CD4-positive, alpha-beta T cell treated with Interferon alpha-2 for 1 hour (primary cell): ENCODE measurements around the gene KIF6.
A peak's percentile ranks its signal among the peaks of the same experiment; 100 is the strongest.

Source experiments
- DNase-seq, 2 donors: peaks; one replicate each; pipeline ENCODE4 v3.0.0-alpha.2; 2020 to 2022

KIF6 gene

DNA sequence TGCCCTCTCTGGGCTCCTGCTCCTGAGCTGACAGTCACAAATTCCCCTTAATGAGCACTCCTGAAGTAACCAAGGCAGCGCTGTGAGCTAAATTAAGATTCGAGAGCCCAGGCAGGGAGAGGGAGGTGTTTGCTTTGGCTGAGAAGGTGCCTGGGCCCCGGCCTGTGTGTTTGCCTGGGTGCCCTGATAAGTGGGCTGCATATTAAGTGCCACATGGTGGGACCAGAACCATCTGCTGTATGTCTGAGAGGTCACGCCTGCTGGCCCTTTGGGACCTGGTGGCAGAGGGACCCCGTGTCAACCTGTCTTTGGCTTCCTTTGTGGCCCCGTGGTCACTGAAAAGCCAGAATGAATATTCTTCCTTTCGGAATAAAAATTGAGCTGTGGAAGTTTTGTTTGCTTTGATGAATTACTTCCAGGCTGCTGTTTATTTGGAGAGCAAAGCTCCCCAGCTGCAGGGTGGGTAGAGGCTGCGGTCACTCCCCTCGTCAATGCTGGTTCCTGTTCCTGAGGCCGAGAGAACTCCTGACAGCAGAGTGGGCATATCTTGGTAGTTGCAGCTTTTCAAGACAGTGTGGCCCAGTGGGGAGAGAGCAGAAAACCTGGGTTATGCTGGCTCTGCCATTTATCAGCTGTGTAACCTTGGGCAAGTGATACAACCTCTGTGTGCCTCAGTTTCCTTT lies 385.2 kb downstream of the KIF6 start:
- no peak for DNase-seq

DNA sequence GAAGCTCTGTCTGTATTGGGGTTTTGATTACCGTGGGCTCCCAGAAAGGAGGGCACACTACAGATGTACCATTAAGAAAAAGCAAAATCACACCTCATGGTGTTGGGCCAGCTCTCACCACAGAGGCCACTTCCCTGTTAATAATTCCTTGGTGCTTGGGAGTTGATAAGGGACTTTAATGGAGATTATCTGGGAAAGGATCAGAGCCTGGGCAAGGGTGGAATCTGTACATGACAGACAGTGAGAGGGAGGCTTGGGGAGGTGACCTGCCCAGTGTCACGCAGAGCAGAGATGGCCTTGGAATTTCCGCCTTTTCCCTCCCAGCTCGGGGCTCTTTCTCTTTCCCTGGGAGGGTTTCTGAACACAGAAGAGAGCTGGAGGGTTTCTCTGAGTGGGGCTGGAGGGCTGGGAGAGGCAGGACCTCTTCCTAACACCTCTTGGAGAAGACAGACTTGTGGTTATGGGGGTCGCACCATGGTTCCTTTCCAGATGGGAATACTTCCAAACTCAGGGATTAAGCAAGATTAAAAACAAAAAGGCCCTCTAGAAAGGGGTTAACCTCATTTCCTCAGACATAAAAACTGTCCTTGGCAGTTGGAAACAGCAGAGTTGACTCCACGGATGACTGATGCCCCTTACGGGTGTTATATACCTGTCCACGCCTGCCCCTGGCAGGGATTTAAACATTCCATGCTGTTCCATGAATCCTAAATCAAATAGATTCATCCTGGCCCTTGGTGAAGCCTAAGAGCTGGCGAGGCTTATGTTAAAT lies 385.9 kb downstream of the KIF6 start:
- no peak for DNase-seq

DNA sequence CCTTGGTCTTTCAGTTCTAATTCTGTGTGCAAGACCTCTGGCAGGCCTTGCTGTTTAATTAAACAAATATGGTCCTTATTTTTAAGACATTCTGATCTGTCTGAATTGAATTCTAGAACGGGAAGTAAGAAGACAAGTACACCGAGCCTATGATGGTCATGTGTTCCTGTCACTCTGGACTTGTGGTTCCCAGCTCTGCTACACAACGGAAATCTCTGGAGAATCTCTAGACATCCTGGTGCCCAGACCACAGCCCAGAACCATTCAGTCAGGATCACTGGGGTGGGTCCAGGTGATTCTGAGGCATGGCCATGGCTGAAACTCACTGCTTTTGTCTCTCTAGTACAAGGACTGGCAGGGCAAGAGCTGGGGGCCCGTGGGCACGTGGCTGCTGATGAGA lies 386.8 kb downstream of the KIF6 start:
- DNase-seq, result no peak

DNA sequence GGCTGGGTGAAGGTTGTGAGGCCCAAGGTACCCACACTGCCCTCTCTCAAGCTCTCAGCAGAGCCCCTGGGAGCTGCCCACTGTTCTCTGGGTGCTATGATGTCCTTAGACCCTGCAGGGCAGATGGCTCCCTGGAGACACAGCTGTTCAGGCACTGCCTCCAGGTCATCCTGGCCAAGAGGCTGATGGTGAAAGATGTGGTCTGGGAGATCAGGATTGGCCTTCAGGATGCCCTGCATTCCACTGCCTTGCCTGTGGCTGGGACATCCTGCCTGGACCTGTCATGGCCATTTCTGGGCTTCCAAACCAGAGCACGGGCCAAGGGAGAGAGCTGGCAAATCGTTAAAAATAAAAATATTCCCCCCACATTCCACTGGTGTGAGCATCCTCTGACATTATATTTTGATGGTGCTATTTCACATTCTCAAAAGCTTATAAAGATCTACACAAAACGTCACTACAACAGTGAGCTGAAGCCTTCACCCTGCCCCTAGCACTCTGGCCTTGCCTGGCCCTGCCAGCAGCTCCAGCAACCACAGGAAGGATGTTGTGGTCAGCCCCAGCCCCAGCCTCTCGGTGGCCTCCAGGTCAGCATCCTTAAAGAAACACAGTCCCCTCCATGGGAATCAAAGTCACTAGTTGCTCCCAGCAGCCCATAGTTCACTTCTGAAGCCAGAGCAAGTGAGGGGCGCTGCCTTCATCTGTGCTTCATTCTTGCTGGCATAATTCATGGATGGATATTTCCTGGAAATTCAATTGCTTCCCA lies 389.2 kb downstream of the KIF6 start:
- DNase-seq, result peak; percentile 8 to 13

DNA sequence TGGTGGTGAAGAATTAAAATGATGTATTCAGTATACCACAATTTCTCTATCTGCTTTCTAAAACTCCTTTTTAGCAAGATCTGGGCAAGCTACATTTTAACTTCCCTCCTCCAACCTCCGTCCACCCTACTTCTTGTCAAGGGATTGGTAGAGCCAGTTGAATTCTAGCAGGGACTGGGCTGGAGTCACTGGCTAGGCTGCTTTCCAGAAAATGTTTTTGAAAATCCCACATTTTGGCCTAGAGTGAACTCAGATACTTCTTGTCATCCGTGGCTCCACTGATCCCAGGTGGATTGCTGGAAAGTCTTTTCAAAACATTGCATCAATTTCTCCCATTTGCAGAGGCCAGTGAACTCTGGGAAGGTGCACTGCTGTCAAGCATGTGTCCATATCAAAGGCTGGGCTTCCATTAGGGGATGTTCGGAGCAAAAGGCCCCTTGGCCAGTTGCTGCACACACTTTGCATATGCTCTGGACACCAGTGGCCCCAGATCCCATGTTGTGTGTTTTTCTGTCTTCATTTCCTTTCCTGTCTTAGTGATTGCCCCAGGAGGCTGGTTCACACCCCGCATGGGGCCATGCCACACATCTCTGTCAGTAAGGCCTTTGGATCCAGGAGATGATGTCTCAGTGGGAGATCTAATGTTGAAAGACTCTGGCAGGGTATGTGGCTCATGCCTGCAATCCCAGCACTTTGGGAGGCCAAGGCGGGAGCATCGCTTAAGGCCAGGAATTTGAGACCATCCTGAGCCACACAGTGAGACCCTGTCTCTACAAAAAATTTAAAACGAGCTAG lies 391.4 kb downstream of the KIF6 start:
- DNase-seq, result no peak

DNA sequence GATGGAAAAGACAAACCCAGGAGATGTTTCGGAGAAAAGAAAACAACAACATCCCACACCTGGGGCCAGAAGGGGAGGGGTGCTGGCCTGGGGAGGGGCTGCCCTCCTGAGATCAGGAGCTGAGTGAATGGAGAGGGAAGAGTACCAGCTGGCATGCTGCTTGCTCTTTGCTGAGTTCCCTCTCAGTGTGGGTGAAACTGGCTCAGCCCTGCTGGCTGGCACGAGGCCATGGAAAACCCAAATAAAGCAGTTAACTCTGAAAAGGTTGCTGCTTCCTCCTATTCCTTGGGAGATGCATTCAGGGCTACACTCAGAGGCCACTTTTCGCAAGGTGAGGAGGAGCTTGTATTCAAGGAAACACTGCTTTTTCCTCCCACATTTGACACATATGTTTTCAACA lies 394.7 kb downstream of the KIF6 start:
- DNase-seq, result no peak

DNA sequence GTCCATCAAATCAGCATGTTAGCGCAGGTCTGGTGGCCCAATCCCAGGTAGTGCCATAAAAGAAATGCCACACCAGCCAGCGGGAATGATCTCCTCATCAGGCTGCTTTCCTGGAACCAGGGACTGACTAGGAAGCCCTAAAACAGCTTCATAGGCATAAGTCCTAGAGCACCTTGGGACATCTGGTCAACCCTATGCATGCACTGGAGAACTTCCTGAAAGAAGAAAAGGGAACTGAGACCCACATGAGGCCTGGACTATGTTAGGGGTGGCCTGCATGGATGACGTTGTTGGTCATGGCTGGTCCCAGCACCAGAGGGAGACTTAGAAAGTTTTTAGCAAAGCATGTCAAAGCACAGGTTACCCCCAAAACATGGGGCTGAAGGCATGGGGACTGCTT lies 395.2 kb downstream of the KIF6 start:
- peak; percentile 10 to 41 for DNase-seq

DNA sequence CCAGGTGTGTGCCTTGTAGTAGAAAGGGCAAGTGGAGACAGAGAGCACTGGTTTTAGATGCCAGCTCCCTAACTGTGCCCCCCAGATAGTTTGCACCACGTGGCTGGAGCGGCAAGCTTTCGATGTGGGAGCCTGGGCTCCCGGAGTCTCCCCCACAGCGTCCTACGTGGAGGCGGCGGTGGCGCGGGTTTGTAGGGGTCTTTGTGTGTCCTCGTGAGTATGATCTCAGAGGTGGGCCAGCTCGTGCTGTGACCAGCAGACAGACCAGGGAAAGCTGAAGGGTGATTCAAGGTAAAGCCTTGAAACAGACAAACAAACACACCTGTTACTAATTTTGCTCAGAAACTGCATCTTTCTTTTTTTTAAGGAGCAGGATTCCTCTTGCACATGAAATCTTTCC lies 397.1 kb downstream of the KIF6 start:
- no peak for DNase-seq

DNA sequence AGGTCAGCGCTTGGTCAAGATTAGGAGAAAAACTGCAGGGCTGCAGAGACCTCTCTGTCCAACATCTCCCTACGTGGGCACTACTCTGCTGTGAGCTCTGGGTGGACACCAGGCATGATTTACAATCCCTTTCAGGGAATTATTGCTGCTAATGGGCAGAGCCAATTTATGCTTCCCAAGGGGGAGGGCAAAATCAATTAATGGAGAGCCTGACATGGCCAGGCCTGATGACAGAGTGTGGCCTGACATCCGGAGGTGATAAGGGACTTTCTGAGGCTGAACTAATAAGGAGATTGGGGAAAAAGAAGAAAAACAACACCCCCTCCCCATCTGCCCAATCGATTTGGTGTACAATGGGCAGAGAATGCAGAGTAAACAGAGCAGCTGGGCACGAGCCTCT lies 397.7 kb downstream of the KIF6 start:
- DNase-seq, result no peak

DNA sequence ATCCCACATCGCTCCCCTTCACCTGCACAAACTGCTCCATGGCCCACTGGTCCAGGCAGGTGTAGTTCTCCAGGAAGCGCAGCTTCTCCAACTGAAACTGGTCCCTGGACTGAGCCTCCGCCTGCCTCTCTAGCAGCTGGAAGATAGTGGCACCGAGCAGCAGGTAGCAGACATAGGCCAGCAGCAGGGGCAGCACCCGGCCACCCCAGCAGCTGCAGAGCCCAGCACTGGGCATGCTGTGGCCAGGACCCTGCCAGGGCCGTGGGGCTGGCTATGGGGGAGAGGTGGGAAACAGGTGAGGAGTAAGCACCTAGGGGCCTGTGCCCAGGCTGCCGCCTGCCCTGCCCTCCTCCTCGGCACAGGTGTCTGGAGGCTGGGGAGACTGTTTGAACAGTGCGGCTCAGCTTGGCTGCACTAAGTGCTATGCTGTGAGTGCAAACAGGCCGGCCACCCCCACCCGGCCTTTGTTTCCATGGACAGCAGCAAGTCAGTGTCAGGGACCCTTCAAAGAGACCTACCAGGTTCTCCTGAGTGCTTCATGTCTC lies 402.8 kb downstream of the KIF6 start, which contains the start of gene KCNK16:
TSS of gene KCNK16 (minus strand) at position 397 of the 545 bp plus-strand sequence. CDS start at position 235, 162 bp downstream.
- no peak for DNase-seq

DNA sequence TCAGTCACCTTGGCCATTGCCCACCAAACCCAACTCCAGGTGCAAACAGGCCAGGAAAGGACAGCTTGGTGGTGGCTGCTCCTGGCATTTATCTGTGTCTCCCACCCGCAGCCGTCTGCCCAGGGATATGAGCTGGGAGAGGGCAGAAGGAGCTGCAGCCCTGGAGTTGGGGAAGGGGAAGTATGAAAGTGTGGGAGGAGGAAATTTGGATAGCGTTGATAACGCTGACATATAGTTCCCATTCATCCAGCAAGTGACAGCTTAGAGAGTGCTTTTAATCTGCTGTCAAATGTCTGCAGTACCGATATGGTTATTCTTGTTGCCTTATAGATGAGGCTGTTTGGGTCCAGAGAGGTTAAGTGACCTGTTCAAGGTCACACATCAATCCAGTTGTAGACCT lies 403.4 kb downstream of the KIF6 start:
- DNase-seq, result no peak

DNA sequence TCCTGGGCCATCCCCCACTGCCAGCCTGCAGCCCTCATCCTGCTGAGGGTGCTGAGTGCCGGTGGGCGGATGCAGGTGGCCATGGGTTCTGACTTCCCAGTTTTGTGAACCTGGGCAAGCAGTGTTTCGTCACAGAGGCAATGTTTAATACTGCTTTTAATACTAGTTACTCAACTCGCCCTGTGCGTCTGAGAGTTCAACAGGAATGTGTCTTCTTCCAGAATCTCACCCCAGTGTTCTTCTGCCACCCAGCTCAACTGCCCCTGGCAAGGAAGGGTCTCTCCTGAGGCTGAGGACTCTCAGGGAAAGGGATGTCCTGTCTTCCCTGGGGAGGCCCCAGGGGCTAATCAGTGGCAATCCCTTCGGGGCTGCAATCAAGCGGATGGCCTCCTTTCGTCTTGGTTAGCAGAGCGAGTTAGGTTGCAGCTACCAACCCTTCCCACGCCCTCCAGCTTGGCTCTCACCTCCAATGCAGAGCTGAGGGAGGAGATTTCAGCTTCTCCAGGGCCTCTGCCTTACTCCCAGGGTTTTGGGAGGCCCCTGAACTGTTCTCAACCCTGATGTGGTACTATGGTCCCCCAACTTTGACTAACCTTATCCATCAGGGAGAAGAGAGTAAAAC lies 404.7 kb downstream of the KIF6 start:
- no peak for DNase-seq

DNA sequence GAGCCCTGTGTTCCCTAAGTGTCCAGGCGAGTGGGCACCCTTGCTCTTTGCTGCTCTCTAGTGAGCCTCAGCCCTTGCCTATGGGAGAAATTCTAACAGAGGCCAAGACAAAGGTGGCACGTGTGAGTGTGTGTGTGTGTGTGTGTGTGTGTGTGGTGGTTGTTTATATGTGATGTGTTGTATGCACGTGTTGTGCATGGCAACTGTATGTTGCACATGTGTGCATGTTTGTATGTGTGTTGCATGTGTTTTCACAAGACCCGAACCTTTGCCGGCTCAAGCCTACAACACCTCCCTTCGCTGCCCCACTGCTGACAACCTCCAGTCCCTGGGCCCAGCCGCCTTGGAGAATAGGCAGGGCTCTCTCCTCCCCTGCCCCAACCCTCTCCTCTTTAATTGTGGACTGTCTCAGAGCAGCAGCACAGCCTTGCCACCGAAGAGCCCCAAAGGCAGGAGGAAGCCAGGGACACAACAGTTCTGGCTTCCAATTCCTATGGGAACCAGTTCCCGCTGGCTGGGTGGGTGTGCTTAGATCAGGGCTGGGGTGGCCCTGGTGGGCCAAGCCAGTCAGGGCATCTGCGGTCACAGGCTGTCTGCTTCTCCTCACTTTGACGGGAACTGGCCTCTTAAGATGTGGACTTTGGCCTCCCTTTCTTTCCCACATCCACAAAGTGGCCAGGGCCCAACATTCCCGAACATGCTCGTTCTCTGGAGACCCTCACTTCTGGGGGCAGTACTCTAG lies 405.4 kb downstream of the KIF6 start:
- no peak for DNase-seq

DNA sequence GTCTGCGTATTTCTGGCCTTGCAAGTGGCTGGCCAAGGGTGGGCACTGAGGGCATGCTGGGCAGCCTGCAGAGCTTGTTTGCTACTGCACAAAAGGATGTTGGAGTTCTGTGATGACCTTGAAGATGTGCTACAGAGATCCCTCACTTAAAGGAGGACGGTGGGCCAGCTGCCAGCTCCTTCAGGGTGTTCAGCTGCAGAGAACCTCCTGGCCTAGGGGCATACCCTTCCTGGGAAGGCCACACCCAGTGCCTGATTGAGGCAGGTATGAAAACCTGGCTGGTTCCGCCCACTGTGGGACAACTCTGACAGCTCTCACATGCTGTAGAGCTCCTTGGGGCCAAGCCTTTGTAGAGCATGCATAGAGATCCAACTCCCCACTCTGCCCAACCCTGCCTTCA lies 408.0 kb downstream of the KIF6 start:
- no peak for DNase-seq

DNA sequence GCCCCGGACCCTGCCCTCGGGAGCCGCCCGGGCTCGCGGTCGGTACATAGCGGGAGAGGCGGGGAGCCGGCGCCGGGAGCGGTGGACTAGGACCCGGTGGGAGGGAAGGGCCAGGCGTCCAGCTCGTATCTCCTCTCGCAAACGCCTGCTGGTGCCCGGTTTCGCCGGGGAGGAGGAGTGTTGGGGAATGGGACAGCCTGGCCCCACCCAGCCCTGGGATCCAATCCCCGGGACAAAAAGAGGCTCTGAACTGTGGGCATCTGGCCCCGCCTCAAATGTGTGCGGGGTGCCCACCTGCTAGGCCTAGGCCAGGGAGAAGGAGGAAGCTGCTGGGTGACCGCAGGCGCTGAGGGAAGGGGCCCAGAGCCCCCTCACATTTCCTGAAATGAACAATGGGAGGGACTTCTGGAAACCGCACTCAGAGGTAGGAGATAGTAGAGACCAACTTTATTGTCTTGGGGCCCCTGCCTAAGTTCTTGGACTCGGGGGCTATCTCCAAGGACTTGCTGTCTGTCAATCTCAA lies 410.9 kb downstream of the KIF6 start, which contains the start of gene KCNK17:
TSS of gene KCNK17 (minus strand) at position 147 of the 523 bp plus-strand sequence. CDS start at position 48, 99 bp downstream.
- DNase-seq, result no peak

DNA sequence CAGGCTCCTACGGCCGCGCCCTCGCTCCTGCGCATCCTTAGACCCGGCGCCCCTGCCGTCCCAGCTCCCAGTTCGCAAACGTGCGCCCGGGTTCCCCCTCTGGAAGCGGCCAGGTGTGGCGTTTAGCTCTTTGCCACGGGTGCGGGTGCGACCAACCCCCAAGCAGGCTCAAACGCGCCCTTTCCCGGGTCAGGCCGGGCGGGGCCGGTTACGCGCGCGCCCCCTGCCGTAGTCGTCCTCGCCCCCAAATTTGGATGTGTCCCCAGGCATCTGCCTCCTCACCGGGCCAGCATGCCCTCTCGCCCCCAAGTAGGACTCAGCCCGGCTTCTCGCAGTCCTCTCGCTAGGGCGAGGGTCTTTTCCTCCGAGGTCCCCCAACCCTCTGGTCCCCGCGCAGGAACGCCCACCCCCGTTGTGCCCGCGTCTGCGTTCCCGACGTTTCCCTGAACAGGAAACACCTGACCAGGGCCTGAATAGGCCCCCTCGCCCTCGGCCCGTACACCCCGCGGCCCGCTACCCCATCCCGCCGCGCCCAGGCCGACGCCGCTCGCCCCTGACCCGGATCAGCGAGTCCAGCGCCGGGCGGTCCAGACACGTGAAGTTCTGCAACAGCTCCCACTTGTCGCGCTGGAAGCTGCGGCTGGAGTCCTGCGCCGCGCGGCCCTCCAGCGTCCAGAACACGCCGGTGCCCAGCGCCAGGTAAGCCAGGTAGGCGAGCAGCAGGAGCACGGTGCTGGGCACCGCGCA lies 411.5 kb downstream of the KIF6 start:
- no peak for DNase-seq

DNA sequence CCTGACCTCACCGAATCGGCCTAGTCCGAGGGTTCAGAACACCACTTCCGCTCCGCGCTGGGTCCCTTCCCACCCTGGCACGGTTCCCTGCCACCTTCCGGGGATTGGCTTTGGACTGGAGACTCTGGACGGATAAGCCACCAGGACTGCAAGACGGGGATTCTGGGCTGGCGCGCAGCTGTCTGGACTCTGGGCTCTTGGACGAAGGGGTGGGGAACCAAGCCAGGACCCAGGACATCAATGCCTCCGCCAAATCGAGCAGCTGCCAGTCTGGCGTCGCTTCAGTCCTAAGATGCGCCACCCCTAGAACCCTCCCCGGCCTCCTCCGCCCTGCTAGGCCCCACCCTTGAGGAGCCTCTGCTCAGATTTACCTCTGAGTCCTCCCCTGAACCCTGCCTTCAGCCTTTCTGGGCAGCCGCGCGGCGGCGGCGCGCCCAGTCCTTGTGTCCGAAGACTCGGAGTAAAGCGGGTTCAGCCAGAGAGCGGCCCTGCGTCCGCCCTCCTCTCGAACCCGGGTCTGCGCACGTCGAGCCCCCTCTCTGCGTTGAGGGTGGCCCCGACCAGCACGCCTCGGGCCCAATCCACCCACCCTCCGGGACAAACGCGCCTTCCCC lies 412.2 kb downstream of the KIF6 start:
- no peak for DNase-seq

DNA sequence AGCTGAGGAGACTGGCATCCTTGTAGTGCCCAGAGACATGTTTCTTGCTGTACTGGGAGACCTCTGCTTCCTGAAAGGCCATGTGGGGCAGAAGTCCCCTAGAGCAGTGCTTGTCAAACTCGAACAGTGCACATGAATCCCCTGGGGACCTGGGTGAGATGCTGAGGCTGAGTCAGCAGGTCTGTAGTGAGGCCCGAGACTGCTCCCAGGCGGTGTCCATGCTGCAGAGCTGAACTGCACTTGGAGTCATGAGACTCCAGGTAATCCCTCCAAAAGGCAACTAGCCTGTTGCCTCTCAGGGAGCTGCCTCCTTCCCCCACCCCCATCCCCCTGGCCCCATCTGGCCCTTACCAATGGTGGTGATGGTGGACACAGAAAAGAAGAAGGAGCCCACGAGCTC lies 414.7 kb downstream of the KIF6 start:
- DNase-seq, result no peak

DNA sequence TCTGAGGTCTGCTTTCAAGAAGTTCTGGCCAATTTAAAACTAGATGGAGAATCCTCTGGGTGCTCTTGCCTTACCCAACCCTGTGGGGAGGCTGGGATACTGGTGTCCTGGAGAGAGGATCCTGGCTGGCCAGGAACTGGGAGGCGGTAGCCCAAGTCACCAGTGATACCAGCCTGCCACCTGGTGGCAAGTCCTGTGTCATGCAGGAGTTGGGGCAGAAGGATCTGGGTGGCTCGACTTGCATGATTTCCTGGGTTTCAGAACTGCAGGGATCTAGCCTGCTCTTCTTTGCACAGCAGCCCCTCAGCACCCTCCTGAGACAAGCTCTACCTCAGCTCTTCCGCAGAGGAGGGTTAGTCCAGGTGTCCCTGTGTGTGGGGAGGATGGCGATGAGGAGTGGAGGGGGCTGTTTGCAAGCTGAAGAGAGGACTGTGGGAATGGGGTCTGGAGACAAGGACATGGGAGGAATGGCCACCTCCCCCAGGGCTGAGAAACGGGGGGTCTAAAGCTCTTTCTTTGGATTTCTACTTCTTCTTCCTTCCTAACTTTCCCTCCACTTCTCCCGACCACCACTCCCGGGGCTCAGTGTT lies 415.2 kb downstream of the KIF6 start:
- DNase-seq, result peak; percentile 41 to 57
